MG63 (cell line): ENCODE data around the gene FAM110D. TPM values are rescaled to one million over a fixed set of nuclear protein-coding genes. Genes with fewer than 3 reads are reported as not detected.

ENCODE experiments used
- DNase-seq: peaks from one replicate; pipeline ENCODE4 v3.0.0-alpha.2; 2020
- H3K27me3 ChIP-seq: fragments of 250-450 bp; sonication (Bioruptor Pico); 2 replicates; pipeline ENCODE4 v1.5.1; 2020; ENCODE audit warnings: mild to moderate bottlenecking, moderate library complexity
- H3K36me3 ChIP-seq: fragments of 250-450 bp; sonication (Bioruptor Pico); 2 replicates; pipeline ENCODE4 v1.5.1; 2020; ENCODE audit warnings: mild to moderate bottlenecking, moderate library complexity
- H3K4me3 ChIP-seq: fragments of 250-450 bp; sonication (Bioruptor Pico); 2 replicates; pipeline ENCODE4 v1.5.1; 2020; ENCODE audit warnings: mild to moderate bottlenecking, moderate library complexity
- H3K9me3 ChIP-seq: fragments of 250-450 bp; sonication (Bioruptor Pico); 2 replicates; pipeline ENCODE4 v1.5.1; 2020; ENCODE audit warnings: mild to moderate bottlenecking, moderate library complexity
- total RNA-seq: library from RNA; depleted of rRNA; stranded (reverse); fragments of >200 nt; shearing (Covaris generic); gene quantifications from 2 replicates; pipeline ENCODE4 v1.2.3, GENCODE V29; 2014; ENCODE audit warnings: low replicate concordance

FAM110D gene
- total RNA-seq, 1 experiment from 2014 or later: not detected

- H3K27me3 ChIP-seq: no peaks in the 10 kb centered on the region
- H3K9me3 ChIP-seq: no peaks in the 10 kb centered on the region
- H3K36me3 ChIP-seq: peaks cover 8% of the 10 kb centered on the region
- peak within 1 kb of the TSS; percentile 95 for H3K4me3 ChIP-seq
- peak; percentile 93 for DNase-seq
Measured at GRCh38 chr1:26169669-26170471, 11.0 kb downstream of the FAM110D start, which contains the start of gene ZNF593. Gene ZNF593, plus strand, starts transcription at chr1:26169908. Its CDS starts 76 bp downstream, at chr1:26169984.

DNA sequence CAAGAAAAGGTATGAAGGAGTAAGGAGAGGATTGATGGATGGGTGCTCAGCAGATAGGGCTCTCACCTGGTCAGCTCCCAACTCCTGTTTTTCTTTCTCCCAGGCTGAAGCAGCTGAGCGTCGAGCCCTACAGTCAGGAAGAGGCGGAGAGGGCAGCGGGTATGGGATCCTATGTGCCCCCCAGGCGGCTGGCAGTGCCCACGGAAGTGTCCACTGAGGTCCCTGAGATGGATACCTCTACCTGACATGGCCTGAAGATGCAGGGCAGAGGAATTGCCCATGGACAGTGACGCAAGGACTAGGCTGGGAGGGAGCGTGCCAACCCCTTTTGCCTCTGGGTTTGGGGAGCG, 11.6 kb downstream of the FAM110D start:
- H3K9me3 ChIP-seq: no peaks in the 10 kb centered on the region
- peaks cover 8% of the 10 kb centered on the region for H3K36me3 ChIP-seq
- no peaks in the 10 kb centered on the region for H3K27me3 ChIP-seq
- DNase-seq: no peak
- H3K4me3 ChIP-seq: peak overlapping the region; percentile 95

DNA sequence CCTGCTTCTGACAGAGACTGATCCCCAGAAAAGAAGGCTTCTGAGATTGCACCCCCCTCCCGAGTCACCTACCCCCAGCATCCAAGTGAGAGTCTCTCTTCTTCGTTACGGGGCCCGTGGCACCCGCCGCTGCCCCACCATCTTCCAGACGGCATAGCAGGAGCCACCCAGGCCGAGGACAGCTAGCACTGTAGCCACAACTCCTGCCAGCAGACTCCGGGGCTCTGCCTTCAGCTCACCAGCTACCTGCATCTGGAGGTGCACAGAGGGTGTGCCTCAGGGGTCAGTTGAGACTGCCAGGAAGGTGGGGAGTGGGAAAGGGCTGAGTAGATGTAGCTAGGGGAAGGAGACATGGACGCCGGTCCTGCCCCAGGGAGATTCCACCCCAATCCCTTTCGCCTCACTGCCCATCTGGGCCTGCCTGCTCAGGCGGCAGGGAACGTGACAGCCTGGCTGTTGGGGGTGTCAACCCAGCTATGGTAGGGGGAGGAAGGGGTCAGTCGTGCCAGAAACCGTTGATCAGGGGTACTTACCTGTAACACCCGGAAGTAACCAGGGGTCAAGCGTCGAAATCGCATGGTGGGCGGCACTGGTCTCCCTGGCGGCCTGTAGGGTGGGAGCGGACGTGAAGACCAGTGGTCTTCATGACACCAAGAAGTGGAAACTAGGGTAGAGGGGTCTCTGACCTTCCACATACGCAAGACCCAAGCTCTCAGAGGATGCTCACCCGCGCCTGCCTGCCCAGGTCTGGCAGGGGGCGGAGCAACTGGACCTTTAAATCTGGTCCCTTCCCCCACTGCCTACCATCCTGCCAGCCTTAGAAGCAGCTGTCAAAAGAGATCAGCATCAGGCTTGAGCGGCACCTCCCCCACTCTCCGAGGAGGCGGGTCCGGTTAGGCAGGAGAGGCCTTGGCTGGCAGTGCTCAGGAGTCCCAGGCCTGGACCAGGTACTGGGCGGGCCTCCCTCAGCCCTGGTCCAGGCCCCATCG, 12.5 kb downstream of the FAM110D start, which contains the start of gene ZNF593OS:
Gene ZNF593OS (minus strand): TSS at position 749 of the 989 bp plus-strand sequence. CDS start 171 bp downstream, at position 578.
- Histone ChIP-seq H3K36me3 (peaks cover 8% of the 10 kb centered on the region), H3K4me3 (peak within 1 kb of the TSS; percentile 95), H3K9me3 (no peaks in the 10 kb centered on the region), H3K27me3 (no peaks in the 10 kb centered on the region)
- DNase-seq: no peak

GRCh38 chr1:26175346-26175745, 16.5 kb downstream of the FAM110D start:
- Histone ChIP-seq H3K4me3 (no peak overlapping the region), H3K36me3 (peaks cover 8% of the 10 kb centered on the region), H3K9me3 (no peaks in the 10 kb centered on the region), H3K27me3 (no peaks in the 10 kb centered on the region)
- DNase-seq: no peak

GRCh38 chr1:26177182-26177684, 18.4 kb downstream of the FAM110D start, which contains the start of gene CNKSR1:
Gene CNKSR1, plus strand, starts transcription at chr1:26177491. Its CDS starts 57 bp downstream, at chr1:26177548.
- no peaks in the 10 kb centered on the region for H3K36me3 ChIP-seq
- DNase-seq: no peak
- H3K9me3 ChIP-seq: no peaks in the 10 kb centered on the region
- no peak within 1 kb of the TSS for H3K4me3 ChIP-seq
- H3K27me3 ChIP-seq: no peaks in the 10 kb centered on the region

DNA sequence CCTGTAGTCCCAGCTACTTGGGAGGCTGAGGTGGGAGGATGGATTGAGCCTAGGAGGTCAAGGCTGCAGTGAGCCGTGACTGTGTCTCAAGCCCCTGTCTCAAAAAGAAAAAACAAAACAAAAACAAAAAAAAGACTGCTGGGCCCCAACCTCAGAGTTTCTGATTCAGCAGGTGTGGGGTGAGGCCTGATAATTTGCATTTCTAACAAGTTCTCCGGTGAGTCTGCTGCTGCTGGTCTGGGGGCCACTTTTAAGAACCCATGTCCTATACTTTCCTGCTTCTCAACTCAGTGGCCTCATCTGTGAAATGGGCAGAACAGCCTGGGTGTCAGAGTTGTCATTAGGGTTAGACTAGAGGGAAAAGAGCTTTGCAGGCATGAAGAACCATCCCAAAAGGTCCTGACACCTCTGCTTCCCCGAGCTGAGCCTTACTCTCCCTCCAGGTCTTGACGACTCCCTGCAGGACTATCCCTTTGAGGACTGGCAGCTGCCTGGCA, 21.2 kb downstream of the FAM110D start:
- Histone ChIP-seq H3K36me3 (no peaks in the 10 kb centered on the region), H3K4me3 (no peak overlapping the region), H3K27me3 (no peaks in the 10 kb centered on the region), H3K9me3 (no peaks in the 10 kb centered on the region)
- no peak for DNase-seq

DNA sequence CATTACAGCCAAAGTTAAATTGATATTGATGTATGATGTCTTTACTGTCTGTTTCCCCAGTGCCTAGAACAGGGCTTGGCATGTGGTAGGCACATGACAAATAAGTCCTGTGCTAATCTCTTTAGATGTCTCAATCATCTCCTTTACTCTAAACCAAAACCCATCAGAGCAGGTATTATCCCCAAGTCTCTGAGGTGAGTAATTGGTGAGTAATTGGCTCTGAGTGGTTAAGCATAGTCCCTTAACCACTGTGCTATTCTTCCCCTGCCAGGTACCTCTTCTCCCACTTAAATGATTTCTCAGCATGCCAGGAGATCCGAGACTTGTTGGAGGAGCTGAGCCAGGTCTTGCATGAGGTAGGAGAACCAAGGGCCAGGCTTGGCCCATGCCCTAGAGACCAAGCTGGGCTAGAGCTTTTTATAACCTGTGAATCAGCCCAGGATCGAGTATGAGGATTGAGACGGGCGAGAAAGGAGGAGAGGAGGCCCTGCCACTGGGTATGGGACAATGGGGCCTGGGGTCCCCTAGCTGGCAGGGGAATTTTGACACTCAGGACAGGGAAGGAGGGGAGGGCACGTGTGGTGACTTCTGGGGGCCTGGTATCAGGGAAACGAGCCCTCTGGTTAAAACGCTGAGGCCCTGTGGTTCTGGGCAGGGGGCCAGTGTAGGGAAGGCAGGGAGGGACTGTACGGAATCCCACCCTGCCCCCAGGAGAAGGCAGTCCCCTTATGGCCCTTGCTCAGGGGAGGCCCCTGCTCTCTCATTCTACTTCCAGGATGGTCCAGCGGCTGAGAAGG, 22.9 kb downstream of the FAM110D start:
- Histone ChIP-seq H3K27me3 (no peaks in the 10 kb centered on the region), H3K36me3 (no peaks in the 10 kb centered on the region), H3K4me3 (no peak overlapping the region), H3K9me3 (no peaks in the 10 kb centered on the region)
- DNase-seq: peak; percentile 63

DNA sequence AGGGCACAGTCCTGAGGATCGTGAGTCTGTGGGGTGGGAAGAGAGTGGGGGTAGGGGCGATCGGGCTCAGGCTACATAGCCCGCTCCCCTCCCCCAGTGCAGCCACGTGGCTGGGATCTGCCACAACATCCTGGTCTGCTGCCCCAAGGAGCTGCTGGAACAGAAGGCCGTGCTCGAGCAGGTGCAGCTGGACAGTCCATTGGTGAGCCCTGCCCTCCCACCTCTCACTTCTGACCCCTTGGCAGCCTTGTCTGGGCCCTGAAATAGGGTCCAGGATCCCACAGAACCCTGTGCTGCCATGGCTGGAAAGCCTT, 23.5 kb downstream of the FAM110D start:
- no peaks in the 10 kb centered on the region for H3K9me3 ChIP-seq
- no peaks in the 10 kb centered on the region for H3K27me3 ChIP-seq
- no peak for DNase-seq
- H3K36me3 ChIP-seq: no peaks in the 10 kb centered on the region
- H3K4me3 ChIP-seq: no peak overlapping the region

GRCh38 chr1:26184086-26184485, 25.2 kb downstream of the FAM110D start:
- Histone ChIP-seq H3K4me3 (no peak overlapping the region), H3K36me3 (no peaks in the 10 kb centered on the region), H3K9me3 (no peaks in the 10 kb centered on the region), H3K27me3 (no peaks in the 10 kb centered on the region)
- no peak for DNase-seq

- Histone ChIP-seq H3K4me3 (no peak overlapping the region), H3K9me3 (no peaks in the 10 kb centered on the region), H3K27me3 (no peaks in the 10 kb centered on the region), H3K36me3 (no peaks in the 10 kb centered on the region)
- no peak for DNase-seq
Measured at GRCh38 chr1:26184883-26185282, 26.0 kb downstream of the FAM110D start.

GRCh38 chr1:26187882-26188281, 29.0 kb downstream of the FAM110D start:
- H3K27me3 ChIP-seq: no peaks in the 10 kb centered on the region

GRCh38 chr1:26188477-26188876, 29.6 kb downstream of the FAM110D start:
- Histone ChIP-seq H3K27me3 (no peaks in the 10 kb centered on the region), H3K4me3 (no peak overlapping the region), H3K36me3 (no peaks in the 10 kb centered on the region), H3K9me3 (no peaks in the 10 kb centered on the region)
- DNase-seq: no peak

More at GRCh38 chr1:26187882-26188281, 29.0 kb downstream of the FAM110D start:
- H3K4me3 ChIP-seq: no peak overlapping the region
- no peak for DNase-seq
- H3K36me3 ChIP-seq: no peaks in the 10 kb centered on the region
- no peaks in the 10 kb centered on the region for H3K9me3 ChIP-seq

DNA sequence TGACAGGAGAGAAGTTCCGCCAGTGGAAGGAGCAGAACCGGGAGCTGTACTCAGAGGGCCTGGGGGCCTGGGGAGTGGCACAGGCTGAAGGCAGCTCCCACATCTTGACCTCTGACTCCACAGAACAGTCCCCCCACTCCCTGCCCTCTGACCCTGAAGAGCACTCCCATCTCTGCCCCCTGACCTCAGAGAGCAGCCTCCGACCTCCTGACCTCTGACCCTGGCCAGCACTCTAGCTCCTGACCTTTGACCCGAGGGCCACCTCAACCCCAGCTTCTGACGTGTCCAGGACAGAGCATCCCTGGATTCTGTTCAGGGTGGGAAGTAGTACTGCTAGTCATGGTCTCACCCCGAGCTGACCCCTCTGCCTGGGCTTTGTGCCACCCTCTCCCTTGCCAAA, 30.5 kb downstream of the FAM110D start:
- H3K36me3 ChIP-seq: no peaks in the 10 kb centered on the region
- DNase-seq: no peak
- no peaks in the 10 kb centered on the region for H3K27me3 ChIP-seq
- no peaks in the 10 kb centered on the region for H3K9me3 ChIP-seq
- H3K4me3 ChIP-seq: no peak overlapping the region

DNA sequence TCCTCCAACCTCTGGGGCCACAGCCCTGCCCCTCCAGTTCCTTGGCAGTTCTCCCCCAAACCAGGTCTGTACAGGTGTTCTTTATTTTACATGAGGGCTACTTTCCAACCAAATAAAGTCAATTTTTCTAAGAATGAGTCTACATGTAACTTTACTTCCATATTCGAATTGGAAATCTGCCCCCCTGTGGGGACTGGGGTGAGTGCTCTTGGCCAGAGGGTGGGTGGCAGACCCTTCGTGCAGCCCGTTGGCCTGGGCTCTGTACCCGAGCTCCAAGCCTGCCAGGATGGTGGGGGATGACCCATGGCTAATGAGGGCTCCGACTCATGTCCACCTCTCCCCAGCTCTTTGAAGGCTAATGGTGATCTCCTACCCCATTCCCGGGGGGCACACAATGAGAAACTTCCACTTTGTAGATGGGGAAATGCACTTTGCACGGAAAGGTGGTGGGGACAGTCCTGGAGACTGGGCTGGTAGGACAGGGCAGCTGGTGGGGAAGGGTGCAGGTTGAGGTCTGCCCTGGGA, 30.9 kb downstream of the FAM110D start:
- Histone ChIP-seq H3K4me3 (no peak overlapping the region), H3K9me3 (no peaks in the 10 kb centered on the region), H3K27me3 (no peaks in the 10 kb centered on the region), H3K36me3 (no peaks in the 10 kb centered on the region)
- DNase-seq: no peak

DNA sequence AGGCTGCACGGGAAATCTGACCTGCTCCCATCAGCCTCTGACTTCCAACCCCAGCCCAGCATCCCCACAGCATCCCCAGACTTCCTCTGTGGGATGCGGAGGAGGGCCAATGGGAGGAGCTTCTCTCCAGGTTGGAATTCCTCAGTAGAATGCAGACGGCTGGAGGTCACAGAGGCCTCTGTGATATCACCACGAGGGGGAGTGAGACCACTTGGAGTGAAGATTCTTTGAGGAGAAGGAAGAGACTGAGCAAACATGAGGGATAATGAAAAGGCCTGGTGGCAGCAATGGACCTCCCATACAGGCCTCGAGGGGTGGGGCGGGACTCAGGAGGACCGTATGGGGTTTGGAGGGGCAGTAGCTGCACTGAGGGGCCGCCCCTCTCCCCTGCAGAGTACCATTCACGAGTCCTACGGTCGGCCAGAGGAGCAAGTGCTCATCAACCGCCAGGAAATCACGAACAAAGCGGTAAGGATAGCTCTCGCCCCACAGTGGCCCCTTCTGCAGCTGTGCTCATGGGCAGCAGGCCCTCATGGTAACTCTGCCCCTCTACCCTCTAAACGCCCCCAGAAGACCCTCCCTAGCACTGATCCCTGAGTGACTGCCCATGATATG, 31.6 kb downstream of the FAM110D start, which contains the start of gene CATSPER4:
Gene CATSPER4 (plus strand): TSS at position 230 of the 615 bp plus-strand sequence. CDS start 26 bp downstream, at position 256.
- no peaks in the 10 kb centered on the region for H3K27me3 ChIP-seq
- DNase-seq: no peak
- H3K36me3 ChIP-seq: no peaks in the 10 kb centered on the region
- H3K9me3 ChIP-seq: no peaks in the 10 kb centered on the region
- no peak within 1 kb of the TSS for H3K4me3 ChIP-seq
